IMR-90 (cell line): ENCODE data around the gene CHRM3. TPM values are rescaled to one million over a fixed set of nuclear protein-coding genes. Genes with fewer than 3 reads are reported as not detected.

Experiments used
- ATAC-seq: fragments of 200-7000 bp; cut with Tn5 transposase; 2 replicates; pipeline ENCODE4 v1.9.1; 2020; ENCODE audit warnings: low read depth, mild to moderate bottlenecking, moderate library complexity
- BruUV-seq: library from RNA; stranded (reverse); fragments of 400-500 nt; replicated peaks from 2 replicates; lab custom pipeline; 2021; lab: Mats Ljungman, UMichigan
- CTCF ChIA-PET: fragments of 300-600 bp; formaldehyde crosslinking; extraction: SDS; loops from one replicate; lab custom pipeline; 2021; ENCODE audit warnings: antibody characterized with exemption; lab: Yijun Ruan, JAX
- POLR2A ChIA-PET: fragments of 300-600 bp; sonication (Branson Sonifier 250); formaldehyde crosslinking; loops from one replicate; lab custom pipeline; 2022; ENCODE audit warnings: antibody characterized with exemption; ENCODE audit not compliant: unreplicated experiment; lab: Charles Lee
- DNase-seq: peaks from one replicate; pipeline ENCODE4 v3.0.0; 2013
- H2AFZ ChIP-seq: replicated peaks from 2 replicates; pipeline ENCODE3; 2013; ENCODE audit warnings: low read length, mild to moderate bottlenecking; ENCODE audit not compliant: poor library complexity
- H2AK5ac ChIP-seq: 2 replicates; pipeline ENCODE4 v1.6.1; 2013; ENCODE audit warnings: low read depth, low read length, inconsistent platforms
- H2AK9ac ChIP-seq: replicated peaks from 2 replicates; pipeline ENCODE3; 2013; ENCODE audit warnings: mild to moderate bottlenecking, low read depth, low read length, moderate library complexity; ENCODE audit not compliant: poor library complexity
- H2BK120ac ChIP-seq: 2 replicates; pipeline ENCODE4 v1.6.1; 2013; ENCODE audit warnings: low read depth, low read length, inconsistent platforms
- H2BK15ac ChIP-seq: 3 replicates; pipeline ENCODE4 v1.6.1; 2013; ENCODE audit warnings: low read depth, low read length, inconsistent platforms
- H2BK20ac ChIP-seq: 2 replicates; pipeline ENCODE4 v1.6.1; 2013; ENCODE audit warnings: low read depth, mild to moderate bottlenecking, inconsistent platforms, low read length, moderate library complexity
- H2BK5ac ChIP-seq: 2 replicates; pipeline ENCODE4 v1.6.1; 2013; ENCODE audit warnings: mild to moderate bottlenecking, low read depth, low read length, inconsistent platforms; ENCODE audit not compliant: poor library complexity, severe bottlenecking
- H3K14ac ChIP-seq: replicated peaks from 2 replicates; pipeline ENCODE4 v1.6.1; 2013; ENCODE audit warnings: low read depth, low read length, inconsistent platforms
- H3K18ac ChIP-seq: 2 replicates; pipeline ENCODE4 v1.6.1; 2013; ENCODE audit warnings: low read depth, low read length, control low read depth
- H3K23ac ChIP-seq: 2 replicates; pipeline ENCODE4 v1.6.1; 2013; ENCODE audit warnings: low read depth, low read length, inconsistent platforms
- H3K27ac ChIP-seq: 2 replicates; pipeline ENCODE4 v1.5.1; 2013; ENCODE audit warnings: mild to moderate bottlenecking, control low read depth, low read length; ENCODE audit not compliant: insufficient read depth
- H3K27me3 ChIP-seq: 2 replicates; pipeline ENCODE4 v1.6.1; 2013; ENCODE audit warnings: low read length; ENCODE audit not compliant: control insufficient read depth, insufficient read depth
- H3K36me3 ChIP-seq: 2 replicates; pipeline ENCODE4 v1.6.1; 2013; ENCODE audit warnings: low read length, mixed read lengths; ENCODE audit not compliant: control insufficient read depth, insufficient read depth
- H3K4ac ChIP-seq: 2 replicates; pipeline ENCODE4 v1.6.1; 2013; ENCODE audit warnings: low read depth, low read length, inconsistent platforms
- H3K4me1 ChIP-seq: 2 replicates; pipeline ENCODE4 v1.6.1; 2013; ENCODE audit warnings: low read length, mixed read lengths; ENCODE audit not compliant: control insufficient read depth, insufficient read depth
- H3K4me2 ChIP-seq: 2 replicates; pipeline ENCODE4 v1.6.1; 2013; ENCODE audit warnings: low read depth, mild to moderate bottlenecking, control low read depth, low read length, moderate library complexity
- H3K4me3 ChIP-seq: 2 replicates; pipeline ENCODE4 v1.5.1; 2013; ENCODE audit warnings: low read depth, mild to moderate bottlenecking, control low read depth, low read length, moderate library complexity; ENCODE audit not compliant: insufficient read depth
- H3K56ac ChIP-seq: 2 replicates; pipeline ENCODE4 v1.6.1; 2013; ENCODE audit warnings: low read length, inconsistent platforms; ENCODE audit not compliant: insufficient read depth; ENCODE audit errors: extremely low read depth
- H3K79me1 ChIP-seq, 2 experiments: 2 replicates each; pipeline ENCODE4 v1.6.1; 2013; ENCODE audit warnings: low read length in 2 of 2, inconsistent platforms in 1 of 2, low read depth in 1 of 2
- H3K9ac ChIP-seq: 2 replicates; pipeline ENCODE4 v1.6.1; 2013; ENCODE audit warnings: low read depth, low read length, control low read depth
- H3K9me1 ChIP-seq: 2 replicates; pipeline ENCODE4 v1.6.1; 2013; ENCODE audit warnings: low read length, inconsistent platforms; ENCODE audit not compliant: insufficient read depth
- H3K9me3 ChIP-seq: 2 replicates; pipeline ENCODE4 v1.6.1; 2013; ENCODE audit warnings: low read length; ENCODE audit not compliant: control insufficient read depth, insufficient read depth
- H4K20me1 ChIP-seq: 2 replicates; pipeline ENCODE4 v1.6.1; 2013; ENCODE audit warnings: low read length, inconsistent platforms; ENCODE audit not compliant: insufficient read depth
- H4K5ac ChIP-seq: 2 replicates; pipeline ENCODE4 v1.6.1; 2013; ENCODE audit warnings: mild to moderate bottlenecking, low read depth, low read length, control low read depth
- H4K8ac ChIP-seq, 2 experiments: 2 replicates each; pipeline ENCODE4 v1.6.1; 2013; ENCODE audit warnings: low read depth in 2 of 2, low read length in 2 of 2, control low read depth in 1 of 2, inconsistent platforms in 1 of 2
- H4K91ac ChIP-seq: 2 replicates; pipeline ENCODE4 v1.6.1; 2013; ENCODE audit warnings: low read depth, low read length, inconsistent platforms; ENCODE audit not compliant: insufficient read depth
- BHLHE40 ChIP-seq: fragments of 150-350 bp; IDR thresholded peaks from 2 replicates; pipeline ENCODE4 v1.6.1; 2016; ENCODE audit warnings: mild to moderate bottlenecking, low read depth, low read length
- CEBPB ChIP-seq: IDR thresholded peaks from 2 replicates; pipeline ENCODE4 v1.6.1; 2012; ENCODE audit warnings: low read depth, low read length, improper control_type of control experiment
- CHD1 ChIP-seq: IDR thresholded peaks from 2 replicates; pipeline ENCODE4 v1.6.1; 2012; ENCODE audit warnings: low read depth, low read length, improper control_type of control experiment
- CTCF ChIP-seq: conservative IDR thresholded peaks from 2 replicates; pipeline ENCODE4 v1.5.1; 2012; ENCODE audit warnings: mild to moderate bottlenecking, low read depth, low read length, improper control_type of control experiment
- ELK1 ChIP-seq: fragments of 150-350 bp; IDR thresholded peaks from 2 replicates; pipeline ENCODE4 v1.6.1; 2016; ENCODE audit warnings: low read depth, mild to moderate bottlenecking, low read length, moderate library complexity, borderline replicate concordance
- FOS ChIP-seq: fragments of 150-350 bp; IDR thresholded peaks from 2 replicates; pipeline ENCODE4 v1.6.1; 2016; ENCODE audit warnings: low read depth, low read length
- MAFK ChIP-seq: IDR thresholded peaks from 2 replicates; pipeline ENCODE4 v1.6.1; 2012; ENCODE audit warnings: low read depth, low read length, improper control_type of control experiment
- MAZ ChIP-seq: IDR thresholded peaks from 2 replicates; pipeline ENCODE4 v1.6.1; 2012; ENCODE audit warnings: low read depth, mild to moderate bottlenecking, low read length, improper control_type of control experiment, moderate library complexity, borderline replicate concordance
- MXI1 ChIP-seq: IDR thresholded peaks from 2 replicates; pipeline ENCODE4 v1.6.1; 2012; ENCODE audit warnings: low read depth, mild to moderate bottlenecking, low read length, moderate library complexity, borderline replicate concordance
- NFE2L2 ChIP-seq: fragments of 150-350 bp; IDR thresholded peaks from 2 replicates; pipeline ENCODE4 v1.6.1; 2016; ENCODE audit warnings: low read depth, mild to moderate bottlenecking, low read length
- POLR2A ChIP-seq: IDR thresholded peaks from 2 replicates; pipeline ENCODE4 v1.6.1; 2012; ENCODE audit warnings: mild to moderate bottlenecking, low read depth, low read length
- RAD21 ChIP-seq: IDR thresholded peaks from 2 replicates; pipeline ENCODE4 v1.6.1; 2012; ENCODE audit warnings: low read length, improper control_type of control experiment
- RCOR1 ChIP-seq: IDR thresholded peaks from 2 replicates; pipeline ENCODE4 v1.6.1; 2012; ENCODE audit warnings: mild to moderate bottlenecking, low read length, improper control_type of control experiment; ENCODE audit not compliant: insufficient replicate concordance
- RFX5 ChIP-seq: IDR thresholded peaks from 2 replicates; pipeline ENCODE4 v1.8.0; 2012; ENCODE audit warnings: low read depth, mild to moderate bottlenecking, low read length, moderate library complexity
- SMC3 ChIP-seq: fragments of 150-350 bp; IDR thresholded peaks from 2 replicates; pipeline ENCODE4 v1.6.1; 2016; ENCODE audit warnings: low read depth, mild to moderate bottlenecking, antibody characterized with exemption, low read length, moderate library complexity
- USF2 ChIP-seq: fragments of 150-350 bp; IDR thresholded peaks from 2 replicates; pipeline ENCODE4 v1.6.1; 2017; ENCODE audit warnings: mild to moderate bottlenecking, antibody characterized with exemption, low read length, low read depth
- WGBS, 2 experiments: methylation state at CpG; one replicate each; pipeline versions ENCODE4 v1.1.5 to v1.1.7; 2013; ENCODE audit warnings: missing lambda C conversion rate in 2 of 2; ENCODE audit not compliant: insufficient read length in 1 of 2; ENCODE audit errors: extremely low coverage in 2 of 2; 5-methylcytosine and 5-hydroxymethylcytosine counted together
- dilution Hi-C: fragments of 300-500 bp; cut with HindIII; formaldehyde crosslinking; loops from one replicate; pipeline ENCODE4 v1.14.3; 2018; ENCODE audit warnings: low sequenced_read_pairs; ENCODE audit not compliant: unreplicated experiment
- in situ Hi-C: fragments of 300-500 bp; cut with MboI; formaldehyde crosslinking; loops from 3 replicates; pipeline ENCODE4 v1.14.3; 2019; ENCODE audit warnings: low sequenced_read_pairs, inconsistent platforms, mixed read lengths
- intact Hi-C: fragments of 100-400 bp; cut with micrococcal nuclease; formaldehyde crosslinking; loops from 2 replicates; pipeline ENCODE4 v1.10.0; 2022
- polyA plus RNA-seq, 3 experiments: library from polyadenylated mRNA; depleted of rRNA; stranded (reverse); fragments of >200 nt; gene quantifications; 2 replicates each; pipeline ENCODE4 v1.2.3, GENCODE V29; 2012; ENCODE audit warnings: low replicate concordance in 1 of 3
- total RNA-seq: library from RNA; depleted of rRNA; stranded (reverse); fragments of >200 nt; gene quantifications from 2 replicates; pipeline ENCODE4 v1.2.3, GENCODE V29; 2012

CHRM3 gene
- total and polyA plus RNA-seq, 2 of the 4 experiments (the other 2 are of a cell fraction), result not detected

GRCh38 chr1:239389703-239390102 is 3.3 kb downstream of the CHRM3 start:
- H3K27ac ChIP-seq, result no peak overlapping the region
- in situ Hi-C loops, result no loop called here
- no peak for TF ChIP-seq RCOR1
- no peak for TF ChIP-seq SMC3
- TF ChIP-seq RAD21, result no peak
- no peak for TF ChIP-seq RFX5
- no peak for TF ChIP-seq USF2
- no peak for TF ChIP-seq ELK1
- TF ChIP-seq MXI1, result no peak
- TF ChIP-seq BHLHE40, result no peak
- TF ChIP-seq CTCF, result no peak
- no peak for TF ChIP-seq POLR2A
- no peak for TF ChIP-seq MAFK
- TF ChIP-seq CHD1, result no peak
- no peak for TF ChIP-seq NFE2L2
- TF ChIP-seq FOS, result no peak
- no peak for TF ChIP-seq CEBPB
- no peak for TF ChIP-seq MAZ
- peaks cover 6% of the 10 kb centered on the region; the same call in 1 of the 2 replicates for H3K27me3 ChIP-seq
- no peak overlapping the region for H3K4me2 ChIP-seq
- H4K5ac ChIP-seq, result no peak overlapping the region
- peaks cover 16% of the 10 kb centered on the region for H3K9me3 ChIP-seq
- H2AK9ac ChIP-seq, result no peak overlapping the region
- POLR2A ChIA-PET, result no interaction called here
- H4K8ac ChIP-seq, result no peak overlapping the region
- no peak overlapping the region for H3K14ac ChIP-seq
- no peak overlapping the region for H2BK20ac ChIP-seq
- DNase-seq, result no peak
- dilution Hi-C loops, result no loop called here
- H3K9ac ChIP-seq, result no peak overlapping the region
- H3K4ac ChIP-seq, result no peak overlapping the region
- no peak overlapping the region for H2BK120ac ChIP-seq
- CTCF ChIA-PET, result no interaction called here
- ATAC-seq, result no peak
- no peak overlapping the region for H4K91ac ChIP-seq
- no peak overlapping the region for H2AFZ ChIP-seq
- H3K9me1 ChIP-seq, result no peaks in the 10 kb centered on the region
- no peaks in the 10 kb centered on the region for H3K36me3 ChIP-seq
- no CpG with 5 or more reads among the region's 3 CpGs for WGBS, 2 experiments
- no peak overlapping the region for H2BK15ac ChIP-seq
- H4K20me1 ChIP-seq, result no peaks in the 10 kb centered on the region
- H3K56ac ChIP-seq, result no peak overlapping the region
- no TSS peak for BruUV-seq
- H3K4me1 ChIP-seq, result no peaks in the 10 kb centered on the region
- H3K79me1 ChIP-seq, result no peaks in the 10 kb centered on the region
- no peak overlapping the region for H2AK5ac ChIP-seq
- no peak overlapping the region for H3K4me3 ChIP-seq
- intact Hi-C loops, result no loop called here
- no peak overlapping the region for H2BK5ac ChIP-seq
- H3K23ac ChIP-seq, result no peak overlapping the region
- H3K18ac ChIP-seq, result no peak overlapping the region
